A549 (cell line): ENCODE measurements around the gene GCNT2. TPM values are rescaled to one million over a fixed set of nuclear protein-coding genes. Genes with fewer than 3 reads are reported as not detected.

ENCODE experiments used
- ATAC-seq, 2 experiments: fragments of 200-7000 bp in 1 of 2; fragments of >200 bp in 1 of 2; cut with Nextera tagmentation in 1 of 2; cut with Tn5 transposase in 1 of 2; 3 replicates each; pipeline versions ENCODE4 v1.8.0 to v1.9.1; 2018 to 2020; ENCODE audit warnings: mild to moderate bottlenecking in 1 of 2, moderate library complexity in 1 of 2
- CTCF ChIA-PET: fragments of 300-600 bp; sonication (Branson Sonifier 250); formaldehyde crosslinking; extraction: SDS; loops from one replicate; lab custom pipeline; 2021; ENCODE audit warnings: antibody characterized with exemption, inconsistent platforms; lab: Yijun Ruan, JAX
- POLR2A ChIA-PET: fragments of 350-600 bp; formaldehyde crosslinking; extraction: SDS; loops from one replicate; lab custom pipeline; 2021; ENCODE audit warnings: antibody characterized with exemption, inconsistent platforms; lab: Yijun Ruan, JAX
- DNase-seq, 2 experiments: peaks; one replicate each; pipeline versions ENCODE4 v3.0.0 to v3.0.0-alpha.2; 2011 to 2016; ENCODE audit warnings: low read depth in 1 of 2, low spot score in 1 of 2
- FAIRE-seq: peaks from 2 replicates; lab custom pipeline; 2011; peaks lifted over from hg19 to GRCh38; lab: Jason Lieb, UNC
- H3K27ac ChIP-seq, 2 experiments: fragments of >200 bp; sonication (Bioruptor Twin); formaldehyde crosslinking; 3 replicates each; pipeline ENCODE4 v1.5.1; 2016 to 2017
- H3K4me1 ChIP-seq: fragments of >200 bp; sonication (Bioruptor Twin); formaldehyde crosslinking; 3 replicates; pipeline ENCODE4 v1.6.1; 2016
- H3K4me2 ChIP-seq: fragments of >200 bp; sonication (Bioruptor Twin); formaldehyde crosslinking; 3 replicates; pipeline ENCODE4 v1.6.1; 2016
- H3K4me3 ChIP-seq: fragments of >200 bp; sonication (Bioruptor Twin); formaldehyde crosslinking; 3 replicates; pipeline ENCODE4 v1.5.1; 2016
- H3K9me3 ChIP-seq: fragments of >200 bp; sonication (Bioruptor Twin); formaldehyde crosslinking; 3 replicates; pipeline ENCODE4 v1.6.1; 2016
- ATOH8 ChIP-seq: fragments of 250-450 bp; sonication (Bioruptor Pico); IDR thresholded peaks from 2 replicates; pipeline ENCODE4 v1.5.0; 2020; ENCODE audit warnings: low read depth, mild to moderate bottlenecking, moderate library complexity
- BCL3 ChIP-seq: fragments of >200 bp; sonication (Bioruptor Twin); formaldehyde crosslinking; IDR thresholded peaks from 3 replicates; pipeline ENCODE4 v1.6.1; 2016
- BHLHE40 ChIP-seq: IDR thresholded peaks from 2 replicates; pipeline ENCODE4 v1.6.1; 2012; ENCODE audit warnings: low read depth, low read length, inconsistent platforms
- CBX8 ChIP-seq: fragments of 200-600 bp; sonication (generic); IDR thresholded peaks from 2 replicates; pipeline ENCODE4 v1.6.1; 2016
- CEBPB ChIP-seq, 2 experiments: fragments of >200 bp in 1 of 2; sonication (Bioruptor Twin) in 1 of 2; formaldehyde crosslinking in 1 of 2; IDR thresholded peaks; 2 replicates each; pipeline ENCODE4 v1.6.1; 2012 to 2016
- CHD2 ChIP-seq: fragments of 150-350 bp; IDR thresholded peaks from 2 replicates; pipeline ENCODE4 v1.6.1; 2014; ENCODE audit warnings: low read length; ENCODE audit not compliant: partially characterized antibody
- CHD4 ChIP-seq: fragments of 200-600 bp; sonication (generic); IDR thresholded peaks from 2 replicates; pipeline ENCODE4 v1.6.1; 2016; ENCODE audit warnings: antibody characterized with exemption, mild to moderate bottlenecking, borderline replicate concordance
- CTCF ChIP-seq: fragments of >200 bp; sonication (Bioruptor Twin); formaldehyde crosslinking; IDR thresholded peaks from 3 replicates; pipeline ENCODE4 v1.5.1; 2016
- EHMT2 ChIP-seq: fragments of 200-600 bp; sonication (generic); IDR thresholded peaks from 2 replicates; pipeline ENCODE4 v1.6.1; 2016; ENCODE audit warnings: antibody characterized with exemption, low read depth, mild to moderate bottlenecking, moderate library complexity
- EP300 ChIP-seq, 2 experiments: fragments of >200 bp; sonication (Bioruptor Twin); formaldehyde crosslinking; IDR thresholded peaks; 2 replicates in 1 of 2; 3 replicates in 1 of 2; pipeline ENCODE4 v1.6.1; 2016 to 2017
- FOSB ChIP-seq: fragments of 250-450 bp; sonication (Bioruptor Pico); IDR thresholded peaks from 2 replicates; pipeline ENCODE4 v1.5.0; 2020; ENCODE audit warnings: mild to moderate bottlenecking, moderate library complexity
- HOXA7 ChIP-seq: fragments of 250-450 bp; sonication (Bioruptor Pico); IDR thresholded peaks from 2 replicates; pipeline ENCODE4 v1.5.0; 2020; ENCODE audit warnings: mild to moderate bottlenecking, moderate library complexity
- HOXB13 ChIP-seq: fragments of 250-450 bp; sonication (Bioruptor Pico); IDR thresholded peaks from 2 replicates; pipeline ENCODE4 v1.5.0; 2020; ENCODE audit warnings: low read depth, mild to moderate bottlenecking, moderate library complexity
- MAZ ChIP-seq: fragments of 150-350 bp; IDR thresholded peaks from 2 replicates; pipeline ENCODE4 v1.6.1; 2014; ENCODE audit warnings: antibody characterized with exemption, low read depth, low read length, borderline replicate concordance
- MYC ChIP-seq: IDR thresholded peaks from 2 replicates; pipeline ENCODE4 v1.6.1; 2012; ENCODE audit warnings: mild to moderate bottlenecking, inconsistent platforms, low read length, improper control_type of control experiment, borderline replicate concordance
- NFE2L2 ChIP-seq: fragments of 150-350 bp; conservative IDR thresholded peaks from 2 replicates; pipeline ENCODE4 v1.6.1; 2014; ENCODE audit warnings: low read length
- NR3C1 ChIP-seq: fragments of >200 bp; sonication (Bioruptor Twin); formaldehyde crosslinking; IDR thresholded peaks from 3 replicates; pipeline ENCODE4 v1.6.1; 2017
- PHF8 ChIP-seq: fragments of 200-600 bp; sonication (generic); IDR thresholded peaks from 2 replicates; pipeline ENCODE4 v1.6.1; 2016; ENCODE audit warnings: low read depth, mild to moderate bottlenecking, antibody characterized with exemption, moderate library complexity, borderline replicate concordance
- RAD21 ChIP-seq, 2 experiments: fragments of >200 bp in 1 of 2; sonication (Bioruptor Twin) in 1 of 2; formaldehyde crosslinking in 1 of 2; IDR thresholded peaks in 1 of 2; conservative IDR thresholded peaks in 1 of 2; 2 replicates in 1 of 2; 3 replicates in 1 of 2; pipeline ENCODE4 v1.6.1; 2012 to 2018; ENCODE audit warnings: inconsistent platforms in 1 of 2
- REST ChIP-seq: fragments of 200-600 bp; sonication (generic); IDR thresholded peaks from 2 replicates; pipeline ENCODE4 v1.6.1; 2016; ENCODE audit warnings: antibody characterized with exemption, mild to moderate bottlenecking, moderate library complexity
- SMC3 ChIP-seq: fragments of >200 bp; sonication (Bioruptor Twin); formaldehyde crosslinking; IDR thresholded peaks from 3 replicates; pipeline ENCODE4 v1.6.1; 2018; ENCODE audit warnings: inconsistent platforms
- TFCP2L1 ChIP-seq: fragments of 250-450 bp; sonication (Bioruptor Pico); IDR thresholded peaks from 2 replicates; pipeline ENCODE4 v1.5.0; 2021; ENCODE audit warnings: mild to moderate bottlenecking
- WGBS: methylation state at CpG from one replicate; pipeline ENCODE4 v1.1.6; 2017; ENCODE audit errors: missing lambda C conversion rate; 5-methylcytosine and 5-hydroxymethylcytosine counted together
- polyA plus RNA-seq, 4 experiments: library from polyadenylated mRNA; depleted of rRNA in 3 of 4; stranded (reverse); fragments of >200 nt; fragmentation: RNase III in 1 of 4; extraction: RNeasy Plus Mini Kit Qiagen cat#74134 plus additional on column Dnase treatment in 1 of 4; gene quantifications; 2 replicates in 3 of 4; 3 replicates in 1 of 4; pipeline ENCODE4 v1.2.3, GENCODE V29; 2011 to 2017
- TF ChIP-seq, protein P1 (sequence below): IDR thresholded peaks from 2 replicates; pipeline ENCODE4 v1.6.1; 2012; ENCODE audit warnings: low read depth, borderline replicate concordance

The GCNT2 gene
- polyA plus RNA-seq, 2 of the 4 experiments (the other 2 are of a cell fraction), result 19.4 to 24.3 TPM

DNA sequence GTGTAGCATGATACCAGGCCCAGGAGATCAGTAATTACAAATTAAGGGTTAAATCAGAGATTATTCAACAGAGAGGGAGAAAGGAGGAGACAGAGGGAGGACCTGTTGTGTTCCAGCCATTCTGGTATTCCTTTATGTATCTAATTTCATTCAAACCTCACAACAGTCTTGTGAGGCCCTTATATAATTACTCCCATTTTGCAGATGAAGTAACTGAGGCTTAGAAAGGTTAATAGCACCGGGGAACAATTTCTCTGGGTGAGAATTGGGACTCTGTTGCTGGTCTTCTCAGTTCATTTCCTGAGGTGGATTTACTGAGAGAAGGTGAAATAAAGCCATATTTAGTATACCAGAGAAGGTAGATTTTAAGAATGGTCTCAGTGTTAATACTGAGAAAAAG is 106.6 kb downstream of the GCNT2 start:
- Histone ChIP-seq H3K9me3 (no peaks in the 10 kb centered on the region), H3K4me1 (peaks cover under 1% of the 10 kb centered on the region; the same call in 1 of the 3 replicates), H3K4me3 (no peak overlapping the region), H3K4me2 (no peak overlapping the region), H3K27ac (no peak overlapping the region)
- FAIRE-seq (no peak), DNase-seq (no peak), ATAC-seq (no peak)
- TF ChIP-seq ATOH8 (CRISPR knock-in tag) (no peak), EHMT2 (no peak), NFE2L2 (no peak), MYC (no peak), NR3C1 (no peak), HOXA7 (no peak), CHD2 (no peak), REST (no peak), EP300 (IDR thresholded peaks at IDR 0.05) (no peak), CTCF (no peak), SMC3 (no peak), PHF8 (no peak), RAD21 (conservative IDR thresholded peaks at IDR 0.05 in 1 of 2, IDR thresholded peaks at IDR 0.05 in 1 of 2) (no peak), BCL3 (no peak), CEBPB (IDR thresholded peaks at IDR 0.05) (no peak)
- TF ChIP-seq, protein P1, sequence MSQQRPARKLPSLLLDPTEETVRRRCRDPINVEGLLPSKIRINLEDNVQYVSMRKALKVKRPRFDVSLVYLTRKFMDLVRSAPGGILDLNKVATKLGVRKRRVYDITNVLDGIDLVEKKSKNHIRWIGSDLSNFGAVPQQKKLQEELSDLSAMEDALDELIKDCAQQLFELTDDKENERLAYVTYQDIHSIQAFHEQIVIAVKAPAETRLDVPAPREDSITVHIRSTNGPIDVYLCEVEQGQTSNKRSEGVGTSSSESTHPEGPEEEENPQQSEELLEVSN, result no peak
- CTCF ChIA-PET, result no interaction called here
- WGBS, result 93% methylated on average over 1 of the region's 1 CpG
- POLR2A ChIA-PET, result no interaction called here

GRCh38 chr6:10630178-10630577 is 109.0 kb downstream of the GCNT2 start:
- peaks cover 9% of the 10 kb centered on the region; the same call in 2 of the 3 replicates for H3K4me1 ChIP-seq
- FAIRE-seq (no peak), ATAC-seq (no peak), DNase-seq (no peak)
- no peak overlapping the region for H3K27ac ChIP-seq
- CTCF ChIA-PET, result no interaction called here
- H3K4me3 ChIP-seq, result no peak overlapping the region
- POLR2A ChIA-PET, result no interaction called here
- TF ChIP-seq HOXB13 (CRISPR knock-in tag) (no peak), TFCP2L1 (CRISPR knock-in tag) (no peak), BHLHE40 (no peak), REST (no peak), MAZ (no peak), CBX8 (no peak), CHD4 (no peak), FOSB (CRISPR knock-in tag) (no peak)
- WGBS, result 83% methylated on average over 1 of the region's 1 CpG
- H3K9me3 ChIP-seq, result no peaks in the 10 kb centered on the region
- H3K4me2 ChIP-seq, result no peak overlapping the region
